ENCODE measurements around the gene SLC6A16.
"Not testable (repeated sequence)": the region's sequence is repeated elsewhere in the genome, so short reads cannot be mapped to it uniquely, and the experiment has no call there.

SLC6A16 gene

GRCh38 chr19:49325756-49326155, 765 bp upstream of the SLC6A16 start:
- not testable (repeated sequence) for H3K9ac ChIP-seq (ENCODE audit: low read depth, low read length); H3K4me3 ChIP-seq (ENCODE audit: low read length); H3K27ac ChIP-seq (ENCODE audit: low read depth, low read length); H3K9me3 ChIP-seq (ENCODE audit: insufficient read depth, low read depth, low read length); H3K27me3 ChIP-seq (ENCODE audit: insufficient read depth, low read length); H3K4me1 ChIP-seq (ENCODE audit: insufficient read depth, low read length); H3K36me3 ChIP-seq (ENCODE audit: insufficient read depth, low read length)
- WGBS: 96% methylated on average over 13 of the region's 13 CpGs

GRCh38 chr19:49318296-49318695, 6.7 kb downstream of the SLC6A16 start:
- Histone ChIP-seq H3K36me3 (ENCODE audit: insufficient read depth, low read length) (no peaks in the 10 kb centered on the region; the same call in 1 of the 2 replicates), H3K9me3 (ENCODE audit: insufficient read depth, low read depth, low read length) (0 out of 2 replicates have a peak, but pooled peaks cover 9% of the 10 kb centered on the region), H3K4me3 (ENCODE audit: low read length) (no peak overlapping the region), H3K4me1 (ENCODE audit: insufficient read depth, low read length) (no peaks in the 10 kb centered on the region), H3K27ac (ENCODE audit: low read depth, low read length) (no peak overlapping the region), H3K9ac (ENCODE audit: low read depth, low read length) (no peak overlapping the region), H3K27me3 (ENCODE audit: insufficient read depth, low read length) (no peaks in the 10 kb centered on the region)

GRCh38 chr19:49316284-49316683, 8.7 kb downstream of the SLC6A16 start:
- H3K9me3 ChIP-seq (ENCODE audit: insufficient read depth, low read depth, low read length): 0 out of 2 replicates have a peak, but pooled peaks cover 9% of the 10 kb centered on the region
- H3K36me3 ChIP-seq (ENCODE audit: insufficient read depth, low read length): no peaks in the 10 kb centered on the region; the same call in 1 of the 2 replicates

GRCh38 chr19:49315111-49315510, 9.9 kb downstream of the SLC6A16 start:
- Histone ChIP-seq H3K4me1 (ENCODE audit: insufficient read depth, low read length) (no peaks in the 10 kb centered on the region), H3K4me3 (ENCODE audit: low read length) (no peak overlapping the region), H3K36me3 (ENCODE audit: insufficient read depth, low read length) (no peaks in the 10 kb centered on the region; the same call in 1 of the 2 replicates), H3K9me3 (ENCODE audit: insufficient read depth, low read depth, low read length) (0 out of 2 replicates have a peak, but pooled peaks cover 9% of the 10 kb centered on the region), H3K27ac (ENCODE audit: low read depth, low read length) (no peak overlapping the region), H3K27me3 (ENCODE audit: insufficient read depth, low read length) (no peaks in the 10 kb centered on the region), H3K9ac (ENCODE audit: low read depth, low read length) (no peak overlapping the region)
- 80% methylated on average over 1 of the region's 1 CpG for WGBS

More at GRCh38 chr19:49316284-49316683, 8.7 kb downstream of the SLC6A16 start:
- H3K27me3 ChIP-seq (ENCODE audit: insufficient read depth, low read length): no peaks in the 10 kb centered on the region
- H3K4me1 ChIP-seq (ENCODE audit: insufficient read depth, low read length): no peaks in the 10 kb centered on the region
- H3K4me3 ChIP-seq (ENCODE audit: low read length): no peak overlapping the region
- no peak overlapping the region for H3K9ac ChIP-seq (ENCODE audit: low read depth, low read length)
- no peak overlapping the region for H3K27ac ChIP-seq (ENCODE audit: low read depth, low read length)

- no peaks in the 10 kb centered on the region for H3K4me1 ChIP-seq (ENCODE audit: insufficient read depth, low read length)
- H3K9me3 ChIP-seq (ENCODE audit: insufficient read depth, low read depth, low read length): no peaks in the 10 kb centered on the region
- no peaks in the 10 kb centered on the region for H3K36me3 ChIP-seq (ENCODE audit: insufficient read depth, low read length)
- no peak overlapping the region for H3K9ac ChIP-seq (ENCODE audit: low read depth, low read length)
- no peaks in the 10 kb centered on the region for H3K27me3 ChIP-seq (ENCODE audit: insufficient read depth, low read length)
- WGBS: 86% methylated on average over 6 of the region's 6 CpGs
- H3K4me3 ChIP-seq (ENCODE audit: low read length): no peak overlapping the region
- no peak overlapping the region for H3K27ac ChIP-seq (ENCODE audit: low read depth, low read length)
These were observed 15.9 kb downstream of the SLC6A16 start for GRCh38 chr19:49309087-49309486.

GRCh38 chr19:49306734-49307133, 18.3 kb downstream of the SLC6A16 start:
- H3K9ac ChIP-seq (ENCODE audit: low read depth, low read length); H3K27ac ChIP-seq (ENCODE audit: low read depth, low read length); H3K27me3 ChIP-seq (ENCODE audit: insufficient read depth, low read length); H3K9me3 ChIP-seq (ENCODE audit: insufficient read depth, low read depth, low read length); H3K36me3 ChIP-seq (ENCODE audit: insufficient read depth, low read length); H3K4me3 ChIP-seq (ENCODE audit: low read length); H3K4me1 ChIP-seq (ENCODE audit: insufficient read depth, low read length): not testable (repeated sequence)
- 92% methylated on average over 4 of the region's 7 CpGs for WGBS

- 91% methylated on average over 5 of the region's 5 CpGs for WGBS
- Histone ChIP-seq H3K9me3 (ENCODE audit: insufficient read depth, low read depth, low read length) (no peaks in the 10 kb centered on the region), H3K36me3 (ENCODE audit: insufficient read depth, low read length) (no peaks in the 10 kb centered on the region), H3K4me1 (ENCODE audit: insufficient read depth, low read length) (no peaks in the 10 kb centered on the region), H3K27ac (ENCODE audit: low read depth, low read length) (no peak overlapping the region), H3K27me3 (ENCODE audit: insufficient read depth, low read length) (no peaks in the 10 kb centered on the region), H3K9ac (ENCODE audit: low read depth, low read length) (no peak overlapping the region), H3K4me3 (ENCODE audit: low read length) (no peak overlapping the region)
These were observed 23.1 kb downstream of the SLC6A16 start for GRCh38 chr19:49301866-49302252.

GRCh38 chr19:49301165-49301865, 23.7 kb downstream of the SLC6A16 start:
- Histone ChIP-seq H3K9ac (ENCODE audit: low read depth, low read length) (no peak overlapping the region), H3K27ac (ENCODE audit: low read depth, low read length) (no peak overlapping the region), H3K36me3 (ENCODE audit: insufficient read depth, low read length) (no peaks in the 10 kb centered on the region), H3K9me3 (ENCODE audit: insufficient read depth, low read depth, low read length) (no peaks in the 10 kb centered on the region), H3K4me3 (ENCODE audit: low read length) (no peak overlapping the region), H3K4me1 (ENCODE audit: insufficient read depth, low read length) (no peaks in the 10 kb centered on the region), H3K27me3 (ENCODE audit: insufficient read depth, low read length) (no peaks in the 10 kb centered on the region)
- 34% methylated on average over 8 of the region's 8 CpGs for WGBS

GRCh38 chr19:49298653-49299052, 26.3 kb downstream of the SLC6A16 start:
- not testable (repeated sequence) for H3K9ac ChIP-seq (ENCODE audit: low read depth, low read length); H3K27me3 ChIP-seq (ENCODE audit: insufficient read depth, low read length); H3K9me3 ChIP-seq (ENCODE audit: insufficient read depth, low read depth, low read length); H3K36me3 ChIP-seq (ENCODE audit: insufficient read depth, low read length); H3K4me1 ChIP-seq (ENCODE audit: insufficient read depth, low read length); H3K27ac ChIP-seq (ENCODE audit: low read depth, low read length); H3K4me3 ChIP-seq (ENCODE audit: low read length)
- 86% methylated on average over 3 of the region's 3 CpGs for WGBS

- H3K27ac ChIP-seq (ENCODE audit: low read depth, low read length): no peak overlapping the region
- no peak overlapping the region for H3K4me3 ChIP-seq (ENCODE audit: low read length)
- H3K36me3 ChIP-seq (ENCODE audit: insufficient read depth, low read length): no peaks in the 10 kb centered on the region
- WGBS: 94% methylated on average over 2 of the region's 3 CpGs
- H3K27me3 ChIP-seq (ENCODE audit: insufficient read depth, low read length): no peaks in the 10 kb centered on the region
- H3K4me1 ChIP-seq (ENCODE audit: insufficient read depth, low read length): no peaks in the 10 kb centered on the region
- H3K9ac ChIP-seq (ENCODE audit: low read depth, low read length): no peak overlapping the region
- no peaks in the 10 kb centered on the region for H3K9me3 ChIP-seq (ENCODE audit: insufficient read depth, low read depth, low read length)
These were observed 27.6 kb downstream of the SLC6A16 start for GRCh38 chr19:49297403-49297802.

GRCh38 chr19:49295208-49295880, 29.6 kb downstream of the SLC6A16 start:
- Histone ChIP-seq H3K9me3 (ENCODE audit: insufficient read depth, low read depth, low read length) (no peaks in the 10 kb centered on the region), H3K36me3 (ENCODE audit: insufficient read depth, low read length) (no peaks in the 10 kb centered on the region), H3K27ac (ENCODE audit: low read depth, low read length) (no peak overlapping the region), H3K4me3 (ENCODE audit: low read length) (no peak overlapping the region), H3K9ac (ENCODE audit: low read depth, low read length) (no peak overlapping the region), H3K27me3 (ENCODE audit: insufficient read depth, low read length) (no peaks in the 10 kb centered on the region), H3K4me1 (ENCODE audit: insufficient read depth, low read length) (no peaks in the 10 kb centered on the region)
- WGBS: 94% methylated on average over 7 of the region's 8 CpGs

All from HUES64 (cell line).